SK-N-SH (cell line): ENCODE results near the gene PI3. TPM values are rescaled to one million over a fixed set of nuclear protein-coding genes. Genes with fewer than 3 reads are reported as not detected.

Experiments used
- CTCF ChIA-PET: fragments of 300-600, 350-600 bp; formaldehyde crosslinking; extraction: SDS; loops from one replicate; lab custom pipeline; 2021; lab: Yijun Ruan, JAX
- POLR2A ChIA-PET: fragments of 350-600 bp; sonication (Branson Sonifier 250); formaldehyde crosslinking; extraction: SDS; loops from one replicate; lab custom pipeline; 2020; ENCODE audit warnings: antibody characterized with exemption, inconsistent platforms; lab: Yijun Ruan, JAX
- DNase-seq: peaks from one replicate; pipeline ENCODE4 v3.0.0; 2012
- H2AFZ ChIP-seq: fragments of 200-600 bp; sonication (generic); 2 replicates; pipeline ENCODE4 v1.8.1; 2016; ENCODE audit warnings: antibody characterized with exemption, mild to moderate bottlenecking, low read depth
- H3F3A ChIP-seq: fragments of 200-600 bp; sonication (generic); replicated peaks from 2 replicates; pipeline ENCODE3; 2016; ENCODE audit warnings: antibody characterized with exemption, mild to moderate bottlenecking; ENCODE audit not compliant: insufficient read depth
- H3K27ac ChIP-seq, 2 experiments: fragments of 200-500 bp in 1 of 2; fragments of 200-600 bp in 1 of 2; sonication (Bioruptor generic) in 1 of 2; sonication (generic), shearing (Covaris generic) in 1 of 2; 2 replicates each; pipeline versions ENCODE4 v1.5.1 to v1.6.1; 2014 to 2016; ENCODE audit warnings: low read depth in 2 of 2, inconsistent platforms in 1 of 2, low read length in 1 of 2, mild to moderate bottlenecking in 1 of 2, mixed read lengths in 1 of 2
- H3K27me3 ChIP-seq: fragments of 200-600 bp; sonication (generic), shearing (Covaris generic); 2 replicates; pipeline ENCODE4 v1.6.1; 2016; ENCODE audit warnings: mixed run types; ENCODE audit not compliant: insufficient read depth
- H3K36me3 ChIP-seq, 2 experiments: fragments of 200-500 bp in 1 of 2; fragments of 200-600 bp in 1 of 2; sonication (Bioruptor generic) in 1 of 2; sonication (generic) in 1 of 2; replicated peaks in 1 of 2; 2 replicates each; pipeline versions ENCODE3 to v1.5.1; 2014 to 2016; ENCODE audit warnings: low read length in 1 of 2, mild to moderate bottlenecking in 1 of 2; ENCODE audit not compliant: insufficient read depth in 2 of 2, control insufficient read depth in 1 of 2
- H3K4me1 ChIP-seq, 2 experiments: fragments of 200-500 bp in 1 of 2; fragments of 200-600 bp in 1 of 2; sonication (Bioruptor generic) in 1 of 2; sonication (generic), shearing (Covaris generic) in 1 of 2; 2 replicates each; pipeline versions ENCODE4 v1.5.1 to v1.6.1; 2014 to 2016; ENCODE audit warnings: low read depth in 1 of 2, low read length in 1 of 2, mixed run types in 1 of 2; ENCODE audit not compliant: insufficient read depth in 2 of 2, control insufficient read depth in 1 of 2
- H3K4me2 ChIP-seq: fragments of 200-600 bp; sonication (generic), shearing (Covaris generic); 2 replicates; pipeline ENCODE4 v1.6.1; 2017; ENCODE audit warnings: mixed run types
- H3K4me3 ChIP-seq, 2 experiments: fragments of 200-500 bp in 1 of 2; fragments of 200-600 bp in 1 of 2; sonication (Bioruptor generic) in 1 of 2; sonication (generic), shearing (Covaris generic) in 1 of 2; 2 replicates each; pipeline versions ENCODE4 v1.5.1 to v1.8.1; 2014 to 2016; ENCODE audit warnings: low read depth in 2 of 2, inconsistent platforms in 1 of 2, low read length in 1 of 2, mild to moderate bottlenecking in 1 of 2, mixed read lengths in 1 of 2, moderate library complexity in 1 of 2
- H3K79me2 ChIP-seq: fragments of 200-600 bp; sonication (generic); 2 replicates; pipeline ENCODE4 v1.8.1; 2017; ENCODE audit warnings: mild to moderate bottlenecking; ENCODE audit not compliant: insufficient read depth
- H3K9ac ChIP-seq: fragments of 200-600 bp; sonication (generic); 2 replicates; pipeline ENCODE4 v1.6.1; 2017; ENCODE audit warnings: mixed run types
- H3K9me2 ChIP-seq: fragments of 200-600 bp; sonication (generic); 2 replicates; pipeline ENCODE4 v1.6.1; 2017; ENCODE audit warnings: mixed run types
- H3K9me3 ChIP-seq: fragments of 200-600 bp; sonication (generic); 2 replicates; pipeline ENCODE4 v1.6.1; 2017; ENCODE audit warnings: mixed run types, mild to moderate bottlenecking, moderate library complexity
- H4K20me1 ChIP-seq: fragments of 200-600 bp; sonication (generic); 2 replicates; pipeline ENCODE4 v1.6.1; 2017; ENCODE audit warnings: mild to moderate bottlenecking, mixed run types; ENCODE audit not compliant: insufficient read depth
- CHD2 ChIP-seq: fragments of 150-350 bp; IDR thresholded peaks from 2 replicates; pipeline ENCODE4 v1.6.1; 2018; ENCODE audit warnings: low read length; ENCODE audit not compliant: partially characterized antibody
- EP300 ChIP-seq, 2 experiments: IDR thresholded peaks; 2 replicates each; pipeline versions ENCODE4 v1.4.0 to v1.6.1; 2012; ENCODE audit warnings: borderline replicate concordance in 1 of 2, low read depth in 1 of 2, low read length in 1 of 2
- EZH2phosphoT487 ChIP-seq: fragments of 200-600 bp; sonication (generic); IDR thresholded peaks from 2 replicates; pipeline ENCODE4 v1.6.1; 2017; ENCODE audit warnings: low read depth, mixed run types, mild to moderate bottlenecking, antibody characterized with exemption, moderate library complexity, borderline replicate concordance
- FOSL2 ChIP-seq: IDR thresholded peaks from 2 replicates; pipeline ENCODE4 v1.4.0; 2012; ENCODE audit warnings: low read depth, mild to moderate bottlenecking, moderate library complexity, borderline replicate concordance
- GABPA ChIP-seq: IDR thresholded peaks from 2 replicates; pipeline ENCODE4 v1.4.0; 2012; ENCODE audit warnings: low read depth, mild to moderate bottlenecking
- NFIC ChIP-seq: IDR thresholded peaks from 2 replicates; pipeline ENCODE4 v1.4.0; 2012; ENCODE audit warnings: borderline replicate concordance
- NRF1 ChIP-seq: IDR thresholded peaks from 2 replicates; pipeline ENCODE4 v1.6.1; 2012; ENCODE audit warnings: low read depth, mild to moderate bottlenecking, low read length
- RAD21 ChIP-seq: IDR thresholded peaks from 2 replicates; pipeline ENCODE4 v1.6.1; 2012; ENCODE audit warnings: mild to moderate bottlenecking, low read length
- RCOR1 ChIP-seq: fragments of 150-350 bp; IDR thresholded peaks from 2 replicates; pipeline ENCODE4 v1.6.1; 2017; ENCODE audit warnings: antibody characterized with exemption, low read length
- REST ChIP-seq: IDR thresholded peaks from 2 replicates; pipeline ENCODE4 v1.6.1; 2012; ENCODE audit warnings: mild to moderate bottlenecking, low read depth, low read length, moderate library complexity
- RFX5 ChIP-seq: IDR thresholded peaks from 2 replicates; pipeline ENCODE4 v1.6.1; 2012; ENCODE audit warnings: mild to moderate bottlenecking, improper control_type of control experiment, low read length
- TAF1 ChIP-seq: IDR thresholded peaks from 2 replicates; pipeline ENCODE4 v1.6.1; 2012; ENCODE audit warnings: low read depth, mild to moderate bottlenecking, low read length, moderate library complexity, borderline replicate concordance
- TEAD4 ChIP-seq: IDR thresholded peaks from 2 replicates; pipeline ENCODE4 v1.4.0; 2012; ENCODE audit warnings: mild to moderate bottlenecking, borderline replicate concordance; ENCODE audit not compliant: insufficient read depth
- WGBS: methylation state at CpG from one replicate; pipeline ENCODE4 v1.1.6; 2017; ENCODE audit warnings: low lambda C conversion rate; 5-methylcytosine and 5-hydroxymethylcytosine counted together
- polyA plus RNA-seq, 3 experiments: library from polyadenylated mRNA; depleted of rRNA; stranded (reverse); fragments of >200 nt; gene quantifications; 2 replicates each; pipeline ENCODE4 v1.2.3, GENCODE V29; 2012
- TF ChIP-seq, protein P1 (sequence below): IDR thresholded peaks from 2 replicates; pipeline ENCODE4 v1.4.0; 2012; ENCODE audit warnings: low read depth, borderline replicate concordance
- TF ChIP-seq, protein P2 (sequence below): IDR thresholded peaks from 2 replicates; pipeline ENCODE4 v1.4.0; 2012; ENCODE audit warnings: low read depth, borderline replicate concordance
- TF ChIP-seq, protein P3 (sequence below): IDR thresholded peaks from 2 replicates; pipeline ENCODE4 v1.4.0; 2012; ENCODE audit warnings: low read depth
- TF ChIP-seq, protein P4 (sequence below): fragments of 150-350 bp; IDR thresholded peaks from 2 replicates; pipeline ENCODE4 v1.6.1; 2017; ENCODE audit warnings: antibody characterized with exemption, low read length, low read depth, borderline replicate concordance

Gene PI3
- polyA plus RNA-seq, 1 of the 3 experiments (the other 2 are of a cell fraction): 0.12 TPM

GRCh38 chr20:45187693-45188092, 13.0 kb downstream of the PI3 start:
- no peak overlapping the region for H3K4me2 ChIP-seq
- peaks cover 11% of the 10 kb centered on the region; the same call in 1 of the 2 replicates for H3K27me3 ChIP-seq
- H3K9me3 ChIP-seq: no peaks in the 10 kb centered on the region
- no peak overlapping the region for H2AFZ ChIP-seq
- no peaks in the 10 kb centered on the region for H4K20me1 ChIP-seq
- CTCF ChIA-PET: interaction anchor here (1.2 kb wide), 1 partner anchor 283 kb away, joined by 3 read pairs; no protein-coding TSS in a partner anchor
- no peak overlapping the region for H3K9ac ChIP-seq
- H3K4me3 ChIP-seq: no peak overlapping the region
- H3K27ac ChIP-seq: no peak overlapping the region
- DNase-seq: no peak
- no peaks in the 10 kb centered on the region for H3F3A ChIP-seq
- no peaks in the 10 kb centered on the region for H3K4me1 ChIP-seq
- no peaks in the 10 kb centered on the region for H3K9me2 ChIP-seq
- TF ChIP-seq, protein P1, sequence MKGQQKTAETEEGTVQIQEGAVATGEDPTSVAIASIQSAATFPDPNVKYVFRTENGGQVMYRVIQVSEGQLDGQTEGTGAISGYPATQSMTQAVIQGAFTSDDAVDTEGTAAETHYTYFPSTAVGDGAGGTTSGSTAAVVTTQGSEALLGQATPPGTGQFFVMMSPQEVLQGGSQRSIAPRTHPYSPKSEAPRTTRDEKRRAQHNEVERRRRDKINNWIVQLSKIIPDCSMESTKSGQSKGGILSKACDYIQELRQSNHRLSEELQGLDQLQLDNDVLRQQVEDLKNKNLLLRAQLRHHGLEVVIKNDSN: no peak
- no peak for TF ChIP-seq RAD21
- TF ChIP-seq NRF1: no peak
- TF ChIP-seq, protein P2, sequence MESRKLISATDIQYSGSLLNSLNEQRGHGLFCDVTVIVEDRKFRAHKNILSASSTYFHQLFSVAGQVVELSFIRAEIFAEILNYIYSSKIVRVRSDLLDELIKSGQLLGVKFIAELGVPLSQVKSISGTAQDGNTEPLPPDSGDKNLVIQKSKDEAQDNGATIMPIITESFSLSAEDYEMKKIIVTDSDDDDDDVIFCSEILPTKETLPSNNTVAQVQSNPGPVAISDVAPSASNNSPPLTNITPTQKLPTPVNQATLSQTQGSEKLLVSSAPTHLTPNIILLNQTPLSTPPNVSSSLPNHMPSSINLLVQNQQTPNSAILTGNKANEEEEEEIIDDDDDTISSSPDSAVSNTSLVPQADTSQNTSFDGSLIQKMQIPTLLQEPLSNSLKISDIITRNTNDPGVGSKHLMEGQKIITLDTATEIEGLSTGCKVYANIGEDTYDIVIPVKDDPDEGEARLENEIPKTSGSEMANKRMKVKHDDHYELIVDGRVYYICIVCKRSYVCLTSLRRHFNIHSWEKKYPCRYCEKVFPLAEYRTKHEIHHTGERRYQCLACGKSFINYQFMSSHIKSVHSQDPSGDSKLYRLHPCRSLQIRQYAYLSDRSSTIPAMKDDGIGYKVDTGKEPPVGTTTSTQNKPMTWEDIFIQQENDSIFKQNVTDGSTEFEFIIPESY: no peak
- TF ChIP-seq, protein P3, sequence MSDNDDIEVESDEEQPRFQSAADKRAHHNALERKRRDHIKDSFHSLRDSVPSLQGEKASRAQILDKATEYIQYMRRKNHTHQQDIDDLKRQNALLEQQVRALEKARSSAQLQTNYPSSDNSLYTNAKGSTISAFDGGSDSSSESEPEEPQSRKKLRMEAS: no peak
- no peak for TF ChIP-seq TEAD4
- TF ChIP-seq REST: no peak
- no peak for TF ChIP-seq GABPA
- TF ChIP-seq TAF1: no peak
- TF ChIP-seq, all 33 proteins: peak for 0
- WGBS: 0% methylated on average over 2 of the region's 2 CpGs
- Histone ChIP-seq H3K79me2 (no peaks in the 10 kb centered on the region), H3K36me3 (no peaks in the 10 kb centered on the region)
- POLR2A ChIA-PET: no interaction called here

DNA sequence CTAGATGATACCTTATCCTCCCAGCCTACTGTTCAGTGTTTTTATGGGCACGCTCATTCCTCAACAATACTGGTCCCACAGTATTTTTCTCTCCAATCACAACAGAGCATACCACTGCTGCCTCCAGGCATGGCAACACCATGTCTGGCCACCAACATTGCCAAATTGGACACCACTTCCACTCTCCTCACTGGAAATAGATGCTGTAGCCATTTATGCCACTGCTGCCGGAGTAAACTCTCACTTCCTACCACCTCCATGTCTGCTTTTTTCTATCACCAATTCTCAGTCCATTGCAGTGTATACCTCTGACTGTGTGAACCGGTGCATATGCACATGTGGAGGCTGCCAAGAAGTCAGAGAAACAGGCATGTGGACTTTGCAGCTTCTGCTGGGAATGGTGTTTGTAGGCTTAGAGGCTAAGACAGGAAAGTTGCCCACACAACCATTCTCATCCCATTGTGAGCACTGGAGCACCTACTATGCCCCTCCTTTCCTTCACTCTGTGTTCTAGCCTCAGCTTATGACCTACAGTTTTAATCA, 14.4 kb downstream of the PI3 start:
- no peak for DNase-seq
- Histone ChIP-seq H3K36me3 (no peaks in the 10 kb centered on the region), H3F3A (no peaks in the 10 kb centered on the region), H3K4me2 (no peak overlapping the region), H3K9me2 (no peaks in the 10 kb centered on the region), H4K20me1 (no peaks in the 10 kb centered on the region), H3K79me2 (no peaks in the 10 kb centered on the region), H3K9ac (no peak overlapping the region), H3K4me1 (no peaks in the 10 kb centered on the region), H3K27ac (no peak overlapping the region), H3K27me3 (peaks cover 11% of the 10 kb centered on the region; the same call in 1 of the 2 replicates), H3K4me3 (no peak overlapping the region), H3K9me3 (no peaks in the 10 kb centered on the region), H2AFZ (no peak overlapping the region)
- POLR2A ChIA-PET: no interaction called here
- CTCF ChIA-PET: no interaction called here
- 30% methylated on average over 3 of the region's 3 CpGs for WGBS
- no peak for TF ChIP-seq RFX5
- TF ChIP-seq, protein P3: no peak
- no peak for TF ChIP-seq EZH2phosphoT487
- no peak for TF ChIP-seq RCOR1
- no peak for TF ChIP-seq EP300 (IDR thresholded peaks at IDR 0.05; ENCODE audit: borderline replicate concordance in 1 of 2, low read depth in 1 of 2, low read length in 1 of 2)
- TF ChIP-seq, protein P4, sequence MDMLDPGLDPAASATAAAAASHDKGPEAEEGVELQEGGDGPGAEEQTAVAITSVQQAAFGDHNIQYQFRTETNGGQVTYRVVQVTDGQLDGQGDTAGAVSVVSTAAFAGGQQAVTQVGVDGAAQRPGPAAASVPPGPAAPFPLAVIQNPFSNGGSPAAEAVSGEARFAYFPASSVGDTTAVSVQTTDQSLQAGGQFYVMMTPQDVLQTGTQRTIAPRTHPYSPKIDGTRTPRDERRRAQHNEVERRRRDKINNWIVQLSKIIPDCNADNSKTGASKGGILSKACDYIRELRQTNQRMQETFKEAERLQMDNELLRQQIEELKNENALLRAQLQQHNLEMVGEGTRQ: no peak
- no peak for TF ChIP-seq FOSL2
- TF ChIP-seq CHD2: no peak
- no peak for TF ChIP-seq TEAD4
- TF ChIP-seq NFIC: no peak
